ENCODE measurements around the gene TPRG1. TPM values are rescaled to one million over a fixed set of nuclear protein-coding genes. Genes with fewer than 3 reads are reported as not detected.

The TPRG1 gene
- total RNA-seq, 2 donors from 2014 or later = 1.1 to 1.8 TPM

DNA sequence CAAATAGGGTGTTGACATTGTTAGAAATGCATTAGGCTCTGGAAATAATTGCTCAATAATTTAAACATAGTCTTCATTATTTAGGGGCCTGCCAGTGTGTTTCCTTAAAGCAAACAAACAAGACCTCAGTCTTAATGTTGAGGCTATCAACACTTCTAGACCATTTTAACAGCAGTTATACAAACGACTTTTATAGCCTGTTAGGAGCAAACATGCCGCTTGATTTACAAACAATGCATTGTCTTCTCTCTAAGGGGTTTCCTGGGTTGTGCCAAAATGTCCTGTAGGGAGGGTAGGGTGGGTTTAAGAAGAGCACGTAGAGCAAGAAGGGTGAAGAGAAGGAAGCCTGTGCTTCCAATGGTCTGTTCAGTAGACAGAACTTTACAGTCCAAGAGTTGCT, 53.7 kb downstream of the TPRG1 start:
- intact Hi-C loops (cut with DNase I) = no loop called here
- Histone ChIP-seq H3K9me3 (no peaks in the 10 kb centered on the region), H3K36me3 (no peaks in the 10 kb centered on the region), H3K4me3 (no peak overlapping the region), H3K27me3 (no peaks in the 10 kb centered on the region), H3K27ac (no peak overlapping the region), H3K4me1 (no peaks in the 10 kb centered on the region), H3K9ac (ENCODE audit: low read depth in 2 of 2, low read length in 2 of 2) (no peak overlapping the region)
- no peak for TF ChIP-seq CTCF (IDR thresholded peaks at IDR 0.05)
- no peak for DNase-seq

- H3K27me3 ChIP-seq = no peaks in the 10 kb centered on the region
- no peak overlapping the region for H3K9ac ChIP-seq (ENCODE audit: low read depth in 2 of 2, low read length in 2 of 2)
- no peak for TF ChIP-seq CTCF (IDR thresholded peaks at IDR 0.05)
- no peaks in the 10 kb centered on the region for H3K4me1 ChIP-seq
- no peak overlapping the region for H3K4me3 ChIP-seq
- intact Hi-C loops (cut with DNase I) = no loop called here
- no peaks in the 10 kb centered on the region for H3K9me3 ChIP-seq
- DNase-seq = no peak
- H3K27ac ChIP-seq = no peak overlapping the region
- H3K36me3 ChIP-seq = no peaks in the 10 kb centered on the region
Observed at GRCh38 chr3:189227249-189227648, 55.5 kb downstream of the TPRG1 start.

- Histone ChIP-seq H3K27me3 (no peaks in the 10 kb centered on the region), H3K4me3 (no peak overlapping the region), H3K9ac (ENCODE audit: low read depth in 2 of 2, low read length in 2 of 2) (no peak overlapping the region), H3K27ac (no peak overlapping the region), H3K36me3 (no peaks in the 10 kb centered on the region), H3K4me1 (no peaks in the 10 kb centered on the region), H3K9me3 (no peaks in the 10 kb centered on the region)
- intact Hi-C loops (cut with DNase I) = no loop called here
- TF ChIP-seq CTCF (IDR thresholded peaks at IDR 0.05) = no peak
- DNase-seq = no peak
Observed at GRCh38 chr3:189229196-189229828, 57.5 kb downstream of the TPRG1 start.

DNA sequence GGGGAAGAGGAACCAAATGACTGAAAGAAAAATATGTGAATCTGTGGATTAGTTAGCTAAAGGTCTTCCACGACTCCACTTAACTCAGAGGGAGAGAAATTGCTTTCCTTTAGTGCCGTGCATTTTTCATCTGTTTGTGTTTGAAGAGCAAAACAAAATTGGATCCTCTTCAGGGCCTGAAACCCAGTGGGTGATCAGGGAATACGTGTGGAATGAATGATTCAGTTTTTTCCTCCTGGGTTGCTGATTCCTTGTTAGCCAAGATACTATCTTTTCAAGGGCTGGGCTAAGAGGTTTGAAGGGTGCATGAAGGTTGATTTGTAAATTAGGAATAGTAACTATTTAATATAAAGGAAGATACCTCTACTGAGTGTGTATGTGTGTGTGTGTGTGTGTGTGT, 61.0 kb downstream of the TPRG1 start:
- no peak overlapping the region for H3K9ac ChIP-seq (ENCODE audit: low read depth in 2 of 2, low read length in 2 of 2)
- H3K27me3 ChIP-seq = no peaks in the 10 kb centered on the region
- no peak for TF ChIP-seq CTCF (IDR thresholded peaks at IDR 0.05)
- H3K9me3 ChIP-seq = no peaks in the 10 kb centered on the region
- intact Hi-C loops (cut with DNase I) = loop anchor here (5.0 to 10.0 kb wide), 3 partner anchors 85 to 1498 kb away; no protein-coding TSS in a partner anchor
- H3K4me1 ChIP-seq = no peaks in the 10 kb centered on the region
- H3K27ac ChIP-seq = no peak overlapping the region
- no peaks in the 10 kb centered on the region for H3K36me3 ChIP-seq
- no peak for DNase-seq
- H3K4me3 ChIP-seq = no peak overlapping the region

- H3K4me3 ChIP-seq = no peak overlapping the region
- TF ChIP-seq CTCF (IDR thresholded peaks at IDR 0.05) = peak; percentile 42
Observed at GRCh38 chr3:189233225-189233858, 61.6 kb downstream of the TPRG1 start.

More at GRCh38 chr3:189233225-189233858, 61.6 kb downstream of the TPRG1 start:
- Histone ChIP-seq H3K9ac (ENCODE audit: low read depth in 2 of 2, low read length in 2 of 2) (no peak overlapping the region), H3K9me3 (no peaks in the 10 kb centered on the region), H3K36me3 (no peaks in the 10 kb centered on the region), H3K4me1 (no peaks in the 10 kb centered on the region), H3K27ac (no peak overlapping the region), H3K27me3 (no peaks in the 10 kb centered on the region)
- intact Hi-C loops (cut with DNase I) = loop anchor here (5.0 to 10.0 kb wide), 3 partner anchors 86 to 1499 kb away; no protein-coding TSS in a partner anchor
- DNase-seq = peak; percentile 79
